Upper lobe of right lung (tissue), 1 donor: ENCODE results near the gene ADAR. TPM values are rescaled to one million over a fixed set of nuclear protein-coding genes. Genes with fewer than 3 reads are reported as not detected.

ENCODE experiments used
- ATAC-seq: fragments of 200-7000 bp; cut with Tn5 transposase; one replicate; pipeline ENCODE4 v1.9.1; 2020; ENCODE audit warnings: mild to moderate bottlenecking, moderate library complexity
- DNase-seq: peaks from one replicate; pipeline ENCODE4 v3.0.0-alpha.2; 2020
- H3K27ac ChIP-seq: fragments of 200-600 bp; one replicate; pipeline ENCODE4 v1.8.0; 2022
- H3K27me3 ChIP-seq: fragments of 200-600 bp; one replicate; pipeline ENCODE4 v1.8.0; 2022; ENCODE audit warnings: mild to moderate bottlenecking
- H3K36me3 ChIP-seq: fragments of 200-600 bp; one replicate; pipeline ENCODE4 v1.8.0; 2022
- H3K4me1 ChIP-seq: fragments of 200-600 bp; one replicate; pipeline ENCODE4 v1.8.0; 2022
- H3K4me3 ChIP-seq: fragments of 200-600 bp; one replicate; pipeline ENCODE4 v1.8.0; 2022; ENCODE audit warnings: mild to moderate bottlenecking
- H3K9me3 ChIP-seq: fragments of 200-600 bp; one replicate; pipeline ENCODE4 v1.8.0; 2022
- intact Hi-C: fragments of 100-400 bp; cut with DNase I; formaldehyde crosslinking; loops from one replicate; pipeline ENCODE4 v1.11.0; 2022
- total RNA-seq: library from RNA; stranded (reverse); fragmentation: NEBNext Ultra II Directional; extraction: Animal tissue kit (Norgen Biotek cat#: 25700); gene quantifications from one replicate; pipeline ENCODE4 v1.2.1, GENCODE V29; 2021
- TF ChIP-seq, protein P1 (sequence below): fragments of 200-600 bp; IDR thresholded peaks from one replicate; pipeline ENCODE4 v1.8.0; 2022; ENCODE audit warnings: antibody characterized with exemption
- donor health status: DM: no; HTN: yes; CAD: no; lungs with severe emphysema.

Gene ADAR
- total RNA-seq, 1 donor from 2014 or later, result 205 TPM

DNA sequence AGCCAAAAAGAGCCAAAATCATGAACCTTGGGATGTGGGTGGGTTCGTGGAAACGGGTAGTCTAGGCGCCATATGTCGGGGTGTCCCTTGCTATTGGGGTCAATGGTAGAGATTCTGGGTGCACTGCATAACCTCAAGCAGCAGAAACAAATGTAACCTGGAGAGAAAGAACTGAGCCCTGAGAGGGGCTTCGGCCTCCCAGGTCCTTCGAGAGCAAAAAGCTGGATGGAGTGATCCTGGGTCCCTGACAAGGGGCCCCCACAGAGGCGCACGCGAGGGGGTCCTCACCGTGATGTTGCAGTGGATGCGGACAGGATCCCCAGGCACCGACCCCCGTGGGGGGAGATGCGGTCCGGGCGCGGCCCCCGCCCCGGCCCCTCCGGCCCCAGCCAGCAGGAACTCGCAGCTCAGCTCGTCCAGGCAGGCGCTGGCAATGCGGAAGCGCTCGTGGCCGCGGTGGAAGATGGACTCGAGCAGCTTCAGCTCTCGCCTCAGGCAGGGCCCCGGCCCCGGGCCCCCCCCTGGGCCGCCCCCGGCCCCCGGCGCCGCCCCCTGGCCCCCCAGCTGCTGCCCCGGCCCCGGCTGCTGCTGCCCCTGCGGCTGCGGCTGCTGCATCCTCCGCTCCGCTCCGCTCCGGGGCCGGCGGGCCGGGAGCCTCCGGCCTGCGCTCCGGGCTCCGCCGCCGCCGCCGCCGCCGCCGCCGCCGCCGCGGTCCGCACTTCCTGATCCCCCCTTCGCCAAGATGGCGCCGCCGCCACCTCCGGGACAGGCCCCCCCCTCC lies 49.9 kb downstream of the ADAR start, which contains the start of gene UBE2Q1:
Gene UBE2Q1, minus strand, starts transcription at position 724 of the 781 bp plus-strand sequence. Its CDS starts 109 bp downstream, at position 615.
- Histone ChIP-seq H3K4me1 (peaks cover 25% of the 10 kb centered on the region), H3K4me3 (peak within 1 kb of the TSS; percentile 71), H3K27ac (peak within 1 kb of the TSS; percentile 83), H3K27me3 (no peaks in the 10 kb centered on the region), H3K36me3 (peaks cover 27% of the 10 kb centered on the region), H3K9me3 (no peaks in the 10 kb centered on the region)
- ATAC-seq (peak; percentile 1), DNase-seq (peak; percentile 85)
- intact Hi-C loops, result no loop called here
- TF ChIP-seq, protein P1, sequence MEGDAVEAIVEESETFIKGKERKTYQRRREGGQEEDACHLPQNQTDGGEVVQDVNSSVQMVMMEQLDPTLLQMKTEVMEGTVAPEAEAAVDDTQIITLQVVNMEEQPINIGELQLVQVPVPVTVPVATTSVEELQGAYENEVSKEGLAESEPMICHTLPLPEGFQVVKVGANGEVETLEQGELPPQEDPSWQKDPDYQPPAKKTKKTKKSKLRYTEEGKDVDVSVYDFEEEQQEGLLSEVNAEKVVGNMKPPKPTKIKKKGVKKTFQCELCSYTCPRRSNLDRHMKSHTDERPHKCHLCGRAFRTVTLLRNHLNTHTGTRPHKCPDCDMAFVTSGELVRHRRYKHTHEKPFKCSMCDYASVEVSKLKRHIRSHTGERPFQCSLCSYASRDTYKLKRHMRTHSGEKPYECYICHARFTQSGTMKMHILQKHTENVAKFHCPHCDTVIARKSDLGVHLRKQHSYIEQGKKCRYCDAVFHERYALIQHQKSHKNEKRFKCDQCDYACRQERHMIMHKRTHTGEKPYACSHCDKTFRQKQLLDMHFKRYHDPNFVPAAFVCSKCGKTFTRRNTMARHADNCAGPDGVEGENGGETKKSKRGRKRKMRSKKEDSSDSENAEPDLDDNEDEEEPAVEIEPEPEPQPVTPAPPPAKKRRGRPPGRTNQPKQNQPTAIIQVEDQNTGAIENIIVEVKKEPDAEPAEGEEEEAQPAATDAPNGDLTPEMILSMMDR, result no peak

DNA sequence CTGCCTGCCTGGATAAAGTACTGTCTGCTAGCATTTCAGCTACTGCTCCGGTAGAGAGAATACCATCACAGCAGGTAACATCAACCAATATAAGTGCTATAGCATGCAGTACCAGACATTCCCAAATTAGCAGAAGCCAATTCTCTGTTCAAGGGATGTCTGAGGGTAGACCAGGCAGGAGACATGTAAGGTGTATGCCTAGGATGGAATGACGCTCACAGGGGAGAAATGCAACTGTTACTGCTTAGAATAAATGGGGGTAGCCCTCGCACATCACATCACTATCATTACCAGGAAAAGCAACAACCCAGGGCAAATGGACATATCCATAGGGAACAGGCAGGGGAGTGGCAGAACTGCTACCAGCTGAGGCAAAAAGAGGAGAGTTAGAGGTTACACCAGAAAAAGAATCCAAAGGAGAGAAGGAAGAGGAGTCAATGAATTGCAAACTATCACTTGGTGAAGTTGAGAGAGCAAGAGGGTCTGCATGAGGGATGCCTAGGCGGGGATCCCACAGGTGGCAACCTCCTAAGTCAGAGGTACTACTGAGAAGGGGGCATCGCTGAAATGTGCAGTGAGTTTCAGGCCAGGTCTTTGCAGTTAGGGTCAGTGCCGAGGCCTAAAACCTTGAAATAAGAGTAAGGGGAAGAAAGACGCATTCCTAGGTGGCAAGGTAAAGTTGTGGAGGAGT lies 50.6 kb downstream of the ADAR start:
- no peak for DNase-seq
- Histone ChIP-seq H3K27ac (peak overlapping the region; percentile 83), H3K9me3 (no peaks in the 10 kb centered on the region), H3K27me3 (no peaks in the 10 kb centered on the region), H3K4me3 (peak overlapping the region; percentile 71), H3K36me3 (peaks cover 35% of the 10 kb centered on the region), H3K4me1 (peaks cover 25% of the 10 kb centered on the region)
- no peak for ATAC-seq
- TF ChIP-seq, protein P1, result no peak
- intact Hi-C loops, result no loop called here

DNA sequence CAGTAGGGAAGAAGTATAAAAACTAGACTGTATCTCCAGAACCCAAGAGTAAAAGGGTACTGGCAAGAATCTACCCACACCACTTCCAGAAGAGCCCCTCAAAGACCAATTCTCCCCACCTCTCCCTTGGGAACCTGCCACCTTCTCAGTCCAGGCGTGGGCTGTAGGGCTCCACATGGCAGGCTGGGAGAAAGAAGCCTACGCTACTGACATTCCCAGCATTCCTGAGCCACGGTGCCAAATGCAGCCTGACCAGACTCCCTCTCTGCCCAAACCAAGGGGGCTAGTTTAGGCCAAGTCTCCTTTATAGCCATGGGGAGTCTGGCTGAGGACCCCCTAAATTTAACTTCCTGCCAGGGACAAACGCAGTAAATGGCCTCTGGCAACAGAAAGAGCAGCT lies 51.6 kb downstream of the ADAR start:
- no peaks in the 10 kb centered on the region for H3K9me3 ChIP-seq
- no peak for ATAC-seq
- H3K27me3 ChIP-seq, result no peaks in the 10 kb centered on the region
- peaks cover 44% of the 10 kb centered on the region for H3K36me3 ChIP-seq
- H3K4me1 ChIP-seq, result peaks cover 25% of the 10 kb centered on the region
- intact Hi-C loops, result no loop called here
- peak overlapping the region; percentile 51 for H3K27ac ChIP-seq
- DNase-seq, result no peak
- TF ChIP-seq, protein P1, result no peak
- H3K4me3 ChIP-seq, result peak overlapping the region; percentile 71

DNA sequence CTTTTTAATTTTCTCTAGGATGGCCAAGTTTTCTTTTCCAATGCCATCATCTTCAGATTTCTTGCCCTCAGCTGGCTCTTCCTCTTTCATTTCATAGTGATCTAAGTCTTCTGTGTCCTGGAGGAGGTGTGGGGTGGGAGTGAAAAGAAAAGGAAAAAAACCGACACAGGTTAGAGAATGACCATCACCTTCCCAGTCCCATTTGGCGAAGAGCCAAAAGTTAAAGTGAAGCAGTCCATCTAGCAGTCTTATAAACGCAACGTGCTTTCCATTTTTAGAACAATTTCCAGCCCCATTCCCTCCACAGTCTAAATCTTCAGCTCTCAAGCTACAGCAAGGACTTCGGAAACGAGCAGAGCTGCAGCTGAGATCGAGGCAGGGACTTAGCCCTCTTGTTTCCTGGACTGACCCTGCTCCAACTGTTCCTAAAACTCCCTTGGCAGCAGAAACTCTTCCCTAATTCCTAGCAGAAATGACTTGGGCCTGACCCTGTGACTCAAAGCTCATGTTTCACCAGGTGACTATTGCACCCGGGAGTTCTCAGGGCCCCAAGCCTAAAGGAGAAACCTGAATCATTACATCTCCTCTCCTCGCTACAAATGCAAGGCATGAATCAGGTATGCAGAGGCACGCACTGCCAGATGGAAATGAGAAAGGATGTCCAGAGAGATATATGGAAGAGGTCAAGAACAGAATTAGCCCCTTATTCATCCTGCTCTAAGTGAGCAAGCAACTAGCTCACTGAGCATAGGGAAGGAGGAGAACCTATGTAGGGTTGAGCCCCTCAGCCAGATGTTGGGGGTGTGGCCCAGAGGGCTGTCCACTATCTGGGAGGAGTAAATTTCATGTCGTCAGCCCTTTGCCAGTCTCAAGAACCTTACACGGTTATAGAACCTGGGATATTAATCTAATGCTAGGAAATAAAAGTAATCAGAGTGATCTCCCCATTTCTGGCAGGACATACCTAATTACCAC lies 54.6 kb downstream of the ADAR start:
- H3K27ac ChIP-seq, result no peak overlapping the region
- DNase-seq (no peak), ATAC-seq (no peak)
- H3K27me3 ChIP-seq, result no peaks in the 10 kb centered on the region
- peaks cover 27% of the 10 kb centered on the region for H3K4me1 ChIP-seq
- no peaks in the 10 kb centered on the region for H3K9me3 ChIP-seq
- peaks cover 75% of the 10 kb centered on the region for H3K36me3 ChIP-seq
- TF ChIP-seq, protein P1, result no peak
- no peak overlapping the region for H3K4me3 ChIP-seq
- intact Hi-C loops, result no loop called here

DNA sequence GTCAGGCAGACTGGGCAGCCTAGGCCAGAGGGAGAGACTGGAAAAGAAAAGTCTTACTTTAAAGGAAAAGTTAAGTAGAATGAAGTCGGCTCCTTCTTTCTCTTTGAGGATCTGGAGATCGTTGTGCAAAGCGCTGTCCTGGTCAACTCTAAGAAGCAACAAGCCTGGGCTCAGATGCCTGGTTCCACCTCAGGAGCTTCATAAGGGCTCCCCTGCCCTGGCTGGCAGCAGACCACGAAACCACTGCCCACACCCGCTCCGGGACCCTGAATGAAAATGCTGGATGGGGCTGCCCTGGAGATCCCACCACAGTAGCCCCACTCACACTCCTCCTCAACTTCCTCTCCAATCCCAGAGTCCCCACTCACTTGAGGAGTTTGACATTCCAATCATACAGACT lies 56.0 kb downstream of the ADAR start:
- H3K27me3 ChIP-seq, result no peaks in the 10 kb centered on the region
- DNase-seq, result no peak
- peaks cover 77% of the 10 kb centered on the region for H3K36me3 ChIP-seq
- intact Hi-C loops, result no loop called here
- ATAC-seq, result no peak
- H3K9me3 ChIP-seq, result no peaks in the 10 kb centered on the region
- TF ChIP-seq, protein P1, result no peak
- no peak overlapping the region for H3K27ac ChIP-seq
- H3K4me3 ChIP-seq, result no peak overlapping the region
- peaks cover 28% of the 10 kb centered on the region for H3K4me1 ChIP-seq
